ENCODE measurements around the gene KRTCAP3. TPM values are rescaled to one million over a fixed set of nuclear protein-coding genes. Genes with fewer than 3 reads are reported as not detected.

KRTCAP3 gene
- polyA plus RNA-seq (2013, experiment 1 of 4), result 8.4 TPM
- 10.5 TPM for polyA plus RNA-seq (2013, experiment 2 of 4)
- polyA plus RNA-seq (2013, experiment 3 of 4), result 10.8 TPM
- 10.7 TPM for polyA plus RNA-seq (2013, experiment 4 of 4)

GRCh38 chr2:27441958-27442919 lies at the start of gene KRTCAP3:
TSS of gene KRTCAP3 (plus strand) at chr2:27442381. CDS start at chr2:27442413, 32 bp downstream.
- H3K27ac ChIP-seq (ENCODE audit: insufficient read depth, low read depth, low read length, poor library complexity, severe bottlenecking), result no peak within 1 kb of the TSS
- H3K9me3 ChIP-seq (ENCODE audit: control insufficient read depth, low read length), result no peaks in the 10 kb centered on the region
- H3K4me3 ChIP-seq (ENCODE audit: insufficient read depth, low read depth, low read length), result peak within 1 kb of the TSS; percentile 35
- peaks cover 27% of the 10 kb centered on the region for H3K36me3 ChIP-seq (ENCODE audit: control insufficient read depth, insufficient read depth, low read length)
- H3K27me3 ChIP-seq (ENCODE audit: control insufficient read depth, insufficient read depth, low read length, poor library complexity, severe bottlenecking), result no peaks in the 10 kb centered on the region
- H3K4me1 ChIP-seq (ENCODE audit: control insufficient read depth, insufficient read depth, low read length), result peaks cover 6% of the 10 kb centered on the region
- WGBS, 2 experiments, result 12 to 13% methylated on average over 80 of the region's 80 CpGs

- Histone ChIP-seq H3K36me3 (ENCODE audit: control insufficient read depth, insufficient read depth, low read length) (no peaks in the 10 kb centered on the region), H3K9me3 (ENCODE audit: control insufficient read depth, low read length) (no peaks in the 10 kb centered on the region), H3K4me3 (ENCODE audit: insufficient read depth, low read depth, low read length) (no peak overlapping the region), H3K27me3 (ENCODE audit: control insufficient read depth, insufficient read depth, low read length, poor library complexity, severe bottlenecking) (no peaks in the 10 kb centered on the region), H3K4me1 (ENCODE audit: control insufficient read depth, insufficient read depth, low read length) (no peaks in the 10 kb centered on the region), H3K27ac (ENCODE audit: insufficient read depth, low read depth, low read length, poor library complexity, severe bottlenecking) (no peak overlapping the region)
- WGBS, 2 experiments, result 96 to 97% methylated on average over 33 of the region's 33 CpGs
These were observed 49.0 kb upstream of the KRTCAP3 start for GRCh38 chr2:27393225-27393624.

GRCh38 chr2:27398962-27399361 lies 43.2 kb upstream of the KRTCAP3 start:
- H3K36me3 ChIP-seq (ENCODE audit: control insufficient read depth, insufficient read depth, low read length), result no peaks in the 10 kb centered on the region
- no peaks in the 10 kb centered on the region for H3K9me3 ChIP-seq (ENCODE audit: control insufficient read depth, low read length)
- H3K4me1 ChIP-seq (ENCODE audit: control insufficient read depth, insufficient read depth, low read length), result no peaks in the 10 kb centered on the region
- no peak overlapping the region for H3K27ac ChIP-seq (ENCODE audit: insufficient read depth, low read depth, low read length, poor library complexity, severe bottlenecking)
- 92 to 95% methylated on average over 5 of the region's 5 CpGs for WGBS, 2 experiments
- H3K27me3 ChIP-seq (ENCODE audit: control insufficient read depth, insufficient read depth, low read length, poor library complexity, severe bottlenecking), result no peaks in the 10 kb centered on the region
- no peak overlapping the region for H3K4me3 ChIP-seq (ENCODE audit: insufficient read depth, low read depth, low read length)

- Histone ChIP-seq H3K9me3 (ENCODE audit: control insufficient read depth, low read length) (no peaks in the 10 kb centered on the region), H3K27ac (ENCODE audit: insufficient read depth, low read depth, low read length, poor library complexity, severe bottlenecking) (no peak overlapping the region), H3K27me3 (ENCODE audit: control insufficient read depth, insufficient read depth, low read length, poor library complexity, severe bottlenecking) (no peaks in the 10 kb centered on the region), H3K4me1 (ENCODE audit: control insufficient read depth, insufficient read depth, low read length) (no peaks in the 10 kb centered on the region), H3K4me3 (ENCODE audit: insufficient read depth, low read depth, low read length) (no peak overlapping the region), H3K36me3 (ENCODE audit: control insufficient read depth, insufficient read depth, low read length) (peaks cover 4% of the 10 kb centered on the region)
- 94 to 98% methylated on average over 2 of the region's 2 CpGs for WGBS, 2 experiments
These were observed 41.6 kb upstream of the KRTCAP3 start for GRCh38 chr2:27400348-27401135.

GRCh38 chr2:27407798-27408491 lies 34.2 kb upstream of the KRTCAP3 start:
- H3K4me3 ChIP-seq (ENCODE audit: insufficient read depth, low read depth, low read length), result peak overlapping the region; percentile 94
- H3K9me3 ChIP-seq (ENCODE audit: control insufficient read depth, low read length), result no peaks in the 10 kb centered on the region
- no peaks in the 10 kb centered on the region for H3K4me1 ChIP-seq (ENCODE audit: control insufficient read depth, insufficient read depth, low read length)
- WGBS, 2 experiments, result 57% methylated on average over 16 of the region's 16 CpGs
- H3K36me3 ChIP-seq (ENCODE audit: control insufficient read depth, insufficient read depth, low read length), result peaks cover 4% of the 10 kb centered on the region
- H3K27ac ChIP-seq (ENCODE audit: insufficient read depth, low read depth, low read length, poor library complexity, severe bottlenecking), result no peak overlapping the region
- H3K27me3 ChIP-seq (ENCODE audit: control insufficient read depth, insufficient read depth, low read length, poor library complexity, severe bottlenecking), result no peaks in the 10 kb centered on the region

GRCh38 chr2:27408601-27409320 lies 33.4 kb upstream of the KRTCAP3 start:
- Histone ChIP-seq H3K4me3 (ENCODE audit: insufficient read depth, low read depth, low read length) (peak overlapping the region; percentile 94), H3K4me1 (ENCODE audit: control insufficient read depth, insufficient read depth, low read length) (no peaks in the 10 kb centered on the region), H3K9me3 (ENCODE audit: control insufficient read depth, low read length) (no peaks in the 10 kb centered on the region), H3K27me3 (ENCODE audit: control insufficient read depth, insufficient read depth, low read length, poor library complexity, severe bottlenecking) (no peaks in the 10 kb centered on the region), H3K27ac (ENCODE audit: insufficient read depth, low read depth, low read length, poor library complexity, severe bottlenecking) (peak overlapping the region; percentile 58), H3K36me3 (ENCODE audit: control insufficient read depth, insufficient read depth, low read length) (peaks cover 4% of the 10 kb centered on the region)
- 0 to 1% methylated on average over 33 of the region's 33 CpGs for WGBS, 2 experiments

- WGBS, 2 experiments, result 4 to 5% methylated on average over 82 of the region's 82 CpGs
- no peaks in the 10 kb centered on the region for H3K4me1 ChIP-seq (ENCODE audit: control insufficient read depth, insufficient read depth, low read length)
- peak within 1 kb of the TSS; percentile 94 for H3K4me3 ChIP-seq (ENCODE audit: insufficient read depth, low read depth, low read length)
- H3K27me3 ChIP-seq (ENCODE audit: control insufficient read depth, insufficient read depth, low read length, poor library complexity, severe bottlenecking), result no peaks in the 10 kb centered on the region
- H3K27ac ChIP-seq (ENCODE audit: insufficient read depth, low read depth, low read length, poor library complexity, severe bottlenecking), result peak within 1 kb of the TSS; percentile 58
- peaks cover 4% of the 10 kb centered on the region for H3K36me3 ChIP-seq (ENCODE audit: control insufficient read depth, insufficient read depth, low read length)
- no peaks in the 10 kb centered on the region for H3K9me3 ChIP-seq (ENCODE audit: control insufficient read depth, low read length)
These were observed 32.7 kb upstream of the KRTCAP3 start, which contains the start of gene PPM1G for GRCh38 chr2:27409321-27410073. TSS of gene PPM1G (minus strand) at chr2:27409591. CDS start at chr2:27409422, 169 bp downstream.

- WGBS, 2 experiments, result 90 to 92% methylated on average over 7 of the region's 9 CpGs
- Histone ChIP-seq H3K4me1 (ENCODE audit: control insufficient read depth, insufficient read depth, low read length) (no peaks in the 10 kb centered on the region), H3K27me3 (ENCODE audit: control insufficient read depth, insufficient read depth, low read length, poor library complexity, severe bottlenecking) (no peaks in the 10 kb centered on the region), H3K4me3 (ENCODE audit: insufficient read depth, low read depth, low read length) (no peak overlapping the region), H3K36me3 (ENCODE audit: control insufficient read depth, insufficient read depth, low read length) (no peaks in the 10 kb centered on the region), H3K27ac (ENCODE audit: insufficient read depth, low read depth, low read length, poor library complexity, severe bottlenecking) (no peak overlapping the region), H3K9me3 (ENCODE audit: control insufficient read depth, low read length) (no peaks in the 10 kb centered on the region)
These were observed 29.6 kb upstream of the KRTCAP3 start for GRCh38 chr2:27412419-27413152.

All from ectodermal cell (in vitro differentiated cells).